HepG2 (cell line): ENCODE results near the gene ATN1. TPM values are rescaled to one million over a fixed set of nuclear protein-coding genes. Genes with fewer than 3 reads are reported as not detected.
A peak's percentile ranks its signal among the peaks of the same experiment; 100 is the strongest.

Experiments used
- DRAP1 ChIP-seq: IDR thresholded peaks from 2 replicates; pipeline ENCODE4 v1.6.1; 2016; ENCODE audit warnings: missing genetic modification reagents, missing compliant biosample characterization
- EZH2 ChIP-seq: conservative IDR thresholded peaks from 2 replicates; pipeline ENCODE4 v1.6.1; 2012; ENCODE audit warnings: mild to moderate bottlenecking, low read depth, low read length, moderate library complexity
- FLYWCH1 ChIP-seq: sonication (generic); formaldehyde crosslinking; IDR thresholded peaks from 2 replicates; pipeline ENCODE4 v1.8.1; 2023; ENCODE audit warnings: mild to moderate bottlenecking, missing genetic modification reagents
- SATB2 ChIP-seq: sonication (generic); formaldehyde crosslinking; IDR thresholded peaks from 2 replicates; pipeline ENCODE4 v1.5.0; 2020; ENCODE audit warnings: missing genetic modification reagents
- SUZ12 ChIP-seq: fragments of 150-350 bp; IDR thresholded peaks from 2 replicates; pipeline ENCODE4 v1.6.1; 2014; ENCODE audit warnings: low read depth, low read length
- ZBTB34 ChIP-seq: sonication (generic); formaldehyde crosslinking; IDR thresholded peaks from 2 replicates; pipeline ENCODE4 v1.8.0; 2022; ENCODE audit warnings: mild to moderate bottlenecking, missing genetic modification reagents
- ZNF281 ChIP-seq: sonication (generic); formaldehyde crosslinking; IDR thresholded peaks from 2 replicates; pipeline ENCODE4 v1.4.0; 2020; ENCODE audit warnings: missing genetic modification reagents, borderline replicate concordance
- ZNF350 ChIP-seq: sonication (generic); formaldehyde crosslinking; IDR thresholded peaks from 2 replicates; pipeline ENCODE4 v1.4.0; 2020; ENCODE audit warnings: mild to moderate bottlenecking, low read depth, missing genetic modification reagents, borderline replicate concordance
- ZNF547 ChIP-seq: sonication (generic); formaldehyde crosslinking; IDR thresholded peaks from 2 replicates; pipeline ENCODE4 v1.5.1; 2020; ENCODE audit warnings: mild to moderate bottlenecking, missing genetic modification reagents
- ZNF574 ChIP-seq: sonication (generic); formaldehyde crosslinking; IDR thresholded peaks from 2 replicates; pipeline ENCODE4 v1.4.0; 2020; ENCODE audit warnings: missing genetic modification reagents
- polyA plus RNA-seq, 8 experiments: library from polyadenylated mRNA; depleted of rRNA in 3 of 8; stranded (reverse) in 7 of 8; unstranded in 1 of 8; fragments of >200 nt; fragmentation: Illumina TruSeq in 4 of 8; extraction: Trizol in 4 of 8; gene quantifications; 2 replicates each; pipeline versions ENCODE4 v1.2.1 to v1.2.3, GENCODE V29; 2011 to 2016; ENCODE audit warnings: low read depth in 4 of 8, missing spikeins in 1 of 8, mixed read lengths in 1 of 8; ENCODE audit not compliant: insufficient read depth in 1 of 8
- total RNA-seq, 5 experiments: library from RNA; depleted of rRNA; stranded (reverse); fragments of >200 nt; fragmentation: Illumina TruSeq; extraction: Trizol; gene quantifications; 2 replicates each; pipeline ENCODE4 v1.2.3, GENCODE V29; 2016; ENCODE audit warnings: low read depth in 1 of 5
- TF ChIP-seq, protein P1 (sequence below): sonication (generic); formaldehyde crosslinking; IDR thresholded peaks from 2 replicates; pipeline ENCODE4 v1.4.0; 2020; ENCODE audit warnings: missing genetic modification reagents, borderline replicate concordance
- TF ChIP-seq, protein P2 (sequence below): sonication (generic); formaldehyde crosslinking; IDR thresholded peaks from 2 replicates; pipeline ENCODE4 v1.4.0; 2020; ENCODE audit warnings: missing genetic modification reagents
- TF ChIP-seq, protein P3 (sequence below): sonication (generic); formaldehyde crosslinking; IDR thresholded peaks from 2 replicates; pipeline ENCODE4 v1.4.0; 2020; ENCODE audit warnings: missing genetic modification reagents

Gene ATN1
- total and polyA plus RNA-seq, 2 of the 13 experiments (the other 11 are each of a cell fraction or from before 2014, with no cell fraction given) = 2.1 to 8.6 TPM

GRCh38 chr12:6890789-6891645 is 36.7 kb upstream of the ATN1 start (continued):
- TF ChIP-seq ZNF281 (CRISPR knock-in tag) = peak; percentile 84
- TF ChIP-seq ZBTB34 (CRISPR knock-in tag) = peak; percentile 84
- TF ChIP-seq SATB2 (CRISPR knock-in tag) = 0 out of 2 replicates have a peak, but pooled peaks have one; percentile 56
- no peak for TF ChIP-seq SUZ12
- TF ChIP-seq ZNF574 (CRISPR knock-in tag) = peak; percentile 90
- TF ChIP-seq, protein P1, sequence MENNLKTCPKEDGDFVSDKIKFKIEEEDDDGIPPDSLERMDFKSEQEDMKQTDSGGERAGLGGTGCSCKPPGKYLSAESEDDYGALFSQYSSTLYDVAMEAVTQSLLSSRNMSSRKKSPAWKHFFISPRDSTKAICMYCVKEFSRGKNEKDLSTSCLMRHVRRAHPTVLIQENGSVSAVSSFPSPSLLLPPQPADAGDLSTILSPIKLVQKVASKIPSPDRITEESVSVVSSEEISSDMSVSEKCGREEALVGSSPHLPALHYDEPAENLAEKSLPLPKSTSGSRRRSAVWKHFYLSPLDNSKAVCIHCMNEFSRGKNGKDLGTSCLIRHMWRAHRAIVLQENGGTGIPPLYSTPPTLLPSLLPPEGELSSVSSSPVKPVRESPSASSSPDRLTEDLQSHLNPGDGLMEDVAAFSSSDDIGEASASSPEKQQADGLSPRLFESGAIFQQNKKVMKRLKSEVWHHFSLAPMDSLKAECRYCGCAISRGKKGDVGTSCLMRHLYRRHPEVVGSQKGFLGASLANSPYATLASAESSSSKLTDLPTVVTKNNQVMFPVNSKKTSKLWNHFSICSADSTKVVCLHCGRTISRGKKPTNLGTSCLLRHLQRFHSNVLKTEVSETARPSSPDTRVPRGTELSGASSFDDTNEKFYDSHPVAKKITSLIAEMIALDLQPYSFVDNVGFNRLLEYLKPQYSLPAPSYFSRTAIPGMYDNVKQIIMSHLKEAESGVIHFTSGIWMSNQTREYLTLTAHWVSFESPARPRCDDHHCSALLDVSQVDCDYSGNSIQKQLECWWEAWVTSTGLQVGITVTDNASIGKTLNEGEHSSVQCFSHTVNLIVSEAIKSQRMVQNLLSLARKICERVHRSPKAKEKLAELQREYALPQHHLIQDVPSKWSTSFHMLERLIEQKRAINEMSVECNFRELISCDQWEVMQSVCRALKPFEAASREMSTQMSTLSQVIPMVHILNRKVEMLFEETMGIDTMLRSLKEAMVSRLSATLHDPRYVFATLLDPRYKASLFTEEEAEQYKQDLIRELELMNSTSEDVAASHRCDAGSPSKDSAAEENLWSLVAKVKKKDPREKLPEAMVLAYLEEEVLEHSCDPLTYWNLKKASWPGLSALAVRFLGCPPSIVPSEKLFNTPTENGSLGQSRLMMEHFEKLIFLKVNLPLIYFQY (CRISPR knock-in tag) = peak; percentile 44; the same call in 1 of the 2 replicates
- peak; percentile 81 for TF ChIP-seq ZNF547
- TF ChIP-seq EZH2 = no peak
- TF ChIP-seq ZNF350 = 0 out of 2 replicates have a peak, but pooled peaks have one; percentile 51
- TF ChIP-seq DRAP1 (CRISPR knock-in tag) = no peak; the same call in none of the 2 replicates
- TF ChIP-seq, protein P2, sequence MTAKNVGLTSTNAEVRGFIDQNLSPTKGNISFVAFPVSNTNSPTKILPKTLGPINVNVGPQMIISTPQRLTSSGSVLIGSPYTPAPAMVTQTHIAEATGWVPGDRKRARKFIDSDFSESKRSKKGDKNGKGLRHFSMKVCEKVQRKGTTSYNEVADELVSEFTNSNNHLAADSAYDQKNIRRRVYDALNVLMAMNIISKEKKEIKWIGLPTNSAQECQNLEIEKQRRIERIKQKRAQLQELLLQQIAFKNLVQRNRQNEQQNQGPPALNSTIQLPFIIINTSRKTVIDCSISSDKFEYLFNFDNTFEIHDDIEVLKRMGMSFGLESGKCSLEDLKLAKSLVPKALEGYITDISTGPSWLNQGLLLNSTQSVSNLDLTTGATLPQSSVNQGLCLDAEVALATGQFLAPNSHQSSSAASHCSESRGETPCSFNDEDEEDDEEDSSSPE (CRISPR knock-in tag) = peak; percentile 95
- TF ChIP-seq FLYWCH1 (CRISPR knock-in tag) = no peak
- TF ChIP-seq, protein P3, sequence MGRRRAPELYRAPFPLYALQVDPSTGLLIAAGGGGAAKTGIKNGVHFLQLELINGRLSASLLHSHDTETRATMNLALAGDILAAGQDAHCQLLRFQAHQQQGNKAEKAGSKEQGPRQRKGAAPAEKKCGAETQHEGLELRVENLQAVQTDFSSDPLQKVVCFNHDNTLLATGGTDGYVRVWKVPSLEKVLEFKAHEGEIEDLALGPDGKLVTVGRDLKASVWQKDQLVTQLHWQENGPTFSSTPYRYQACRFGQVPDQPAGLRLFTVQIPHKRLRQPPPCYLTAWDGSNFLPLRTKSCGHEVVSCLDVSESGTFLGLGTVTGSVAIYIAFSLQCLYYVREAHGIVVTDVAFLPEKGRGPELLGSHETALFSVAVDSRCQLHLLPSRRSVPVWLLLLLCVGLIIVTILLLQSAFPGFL (CRISPR knock-in tag) = no peak
